ENCODE data around the gene FOSB. TPM values are rescaled to one million over a fixed set of nuclear protein-coding genes. Genes with fewer than 3 reads are reported as not detected.

The FOSB gene
- total RNA-seq, 5 donors from 2014 or later (not counting 1 experiment from before 2014, with no cell fraction given), result 6.7 to 1,173 (median 10.4) TPM

GRCh38 chr19:45473682-45474605 is 6.1 kb downstream of the FOSB start:
- Histone ChIP-seq H3K27me3 (replicated peaks in 1 of 2; ENCODE audit: control insufficient read depth in 2 of 2, extremely low read depth in 1 of 2, insufficient read depth in 2 of 2, low read length in 1 of 2) (peaks cover 11 to 31% of the 10 kb centered on the region in 2 experiments), H3K9me3 (no peaks in the 10 kb centered on the region), H3K36me3 (ENCODE audit: control insufficient read depth in 2 of 2, extremely low read depth in 1 of 2, insufficient read depth in 1 of 2, low read length in 1 of 2) (no peaks in the 10 kb centered on the region), H3K27ac (ENCODE audit: low read length) (no peak overlapping the region), H3K4me3 (ENCODE audit: control insufficient read depth in 1 of 2, extremely low read depth in 1 of 2, low read length in 1 of 2) (no peak overlapping the region), H3K4me1 (ENCODE audit: control insufficient read depth in 1 of 2, extremely low read depth in 1 of 2, insufficient read depth in 2 of 2, low read length in 2 of 2) (peaks cover 11 to 63% of the 10 kb centered on the region in 2 experiments)
- Mint-ChIP-seq H3K4me3 (peak overlapping the region in 1 of 3 donors; percentile 80), H3K27me3 (peaks cover 13 to 16% of the 10 kb centered on the region in 2 donors), H3K27ac (no peak overlapping the region), H3K4me1 (peaks cover 50 to 61% (median 59%) of the 10 kb centered on the region in 3 donors), H3K36me3 (peaks cover 34% of the 10 kb centered on the region), H3K9me3 (no peaks in the 10 kb centered on the region)
- peak in 3 of 35 experiments; percentile 45 to 59 (median 51) for DNase-seq
- ChIA-PET POLR2A (interaction anchor here (0.6 to 1.6 kb wide), 5 partner anchors 29 to 92 kb away, joined by 3 to 7 read pairs (median 3); no protein-coding TSS in a partner anchor), CTCF (interaction anchor here in 1 of 2 donors (0.6 to 0.7 kb wide), 2 partner anchors 14 to 35 kb away, joined by 11 read pairs; no protein-coding TSS in a partner anchor)
- WGBS (ENCODE audit: insufficient coverage), result 67% methylated on average over 1 of the region's 27 CpGs
- no peak for ATAC-seq (replicated peaks in 1 of 4)

GRCh38 chr19:45474606-45475521 is 7.1 kb downstream of the FOSB start:
- POLR2A ChIA-PET, result interaction anchor here (0.6 to 1.0 kb wide), 9 partner anchors 13 to 1635 kb away, joined by 3 to 10 read pairs (median 4); no protein-coding TSS in a partner anchor
- Mint-ChIP-seq H3K4me1 (peaks cover 46 to 66% (median 59%) of the 10 kb centered on the region in 3 donors), H3K4me3 (peak overlapping the region in 1 of 3 donors; percentile 80), H3K27ac (peak overlapping the region in 1 of 2 donors; percentile 51), H3K9me3 (no peaks in the 10 kb centered on the region), H3K36me3 (peaks cover 34% of the 10 kb centered on the region), H3K27me3 (peaks cover 13 to 16% of the 10 kb centered on the region in 2 donors)
- 82% methylated on average over 11 of the region's 28 CpGs for WGBS (ENCODE audit: insufficient coverage)
- Histone ChIP-seq H3K27ac (ENCODE audit: low read length) (no peak overlapping the region), H3K4me3 (ENCODE audit: control insufficient read depth in 1 of 2, extremely low read depth in 1 of 2, low read length in 1 of 2) (no peak overlapping the region), H3K4me1 (ENCODE audit: control insufficient read depth in 1 of 2, extremely low read depth in 1 of 2, insufficient read depth in 2 of 2, low read length in 2 of 2) (peaks cover 9 to 57% of the 10 kb centered on the region in 2 experiments), H3K27me3 (replicated peaks in 1 of 2; ENCODE audit: control insufficient read depth in 2 of 2, extremely low read depth in 1 of 2, insufficient read depth in 2 of 2, low read length in 1 of 2) (peaks cover 11 to 31% of the 10 kb centered on the region in 2 experiments), H3K9me3 (no peaks in the 10 kb centered on the region), H3K36me3 (ENCODE audit: control insufficient read depth in 2 of 2, extremely low read depth in 1 of 2, insufficient read depth in 1 of 2, low read length in 1 of 2) (no peaks in the 10 kb centered on the region)
- CTCF ChIA-PET, result interaction anchor here in 1 of 2 donors (0.6 kb wide), 1 partner anchor 13 kb away, joined by 11 read pairs; no protein-coding TSS in a partner anchor
- ATAC-seq (replicated peaks in 1 of 4) (no peak), DNase-seq (peak in 4 of 35 experiments; percentile 46 to 56 (median 48))

DNA sequence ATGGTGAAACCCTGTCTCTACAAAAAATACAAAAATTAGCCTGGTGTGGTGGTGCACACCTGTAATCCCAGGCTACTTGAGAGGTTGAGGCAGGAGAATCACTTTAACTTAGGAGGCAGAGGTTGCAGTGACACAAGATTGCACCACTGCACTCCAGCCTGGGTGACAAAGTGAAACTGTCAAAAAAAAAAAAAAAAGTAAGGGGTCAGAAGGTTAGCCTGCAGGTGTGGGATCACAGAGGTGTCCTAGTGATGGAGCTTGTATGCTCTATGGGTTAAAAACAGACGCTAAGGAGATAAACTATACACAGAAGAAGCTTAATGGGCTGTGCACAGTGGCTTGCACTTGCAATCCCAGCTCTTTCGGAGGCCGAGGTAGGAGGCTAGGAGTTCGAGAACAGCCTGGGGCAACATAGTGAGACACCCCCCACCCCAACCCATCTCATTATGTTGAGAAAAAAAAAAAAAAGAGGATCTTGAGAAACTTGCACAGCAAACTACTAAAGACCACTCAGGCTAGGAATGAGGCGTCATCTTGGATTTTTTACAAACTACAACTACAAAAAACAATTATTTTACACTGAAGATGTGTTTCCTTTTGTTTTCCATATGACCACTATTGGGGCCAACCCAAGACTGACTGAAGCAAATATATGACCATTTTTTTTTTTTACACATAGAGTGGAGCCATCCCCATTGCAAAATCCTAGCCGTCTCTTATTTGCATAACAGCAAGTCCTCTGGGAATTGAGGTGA is 7.9 kb downstream of the FOSB start:
- no peaks in the 10 kb centered on the region for H3K36me3 ChIP-seq (ENCODE audit: control insufficient read depth in 2 of 2, extremely low read depth in 1 of 2, insufficient read depth in 1 of 2, low read length in 1 of 2)
- peaks cover 11 to 28% of the 10 kb centered on the region in 2 experiments for H3K27me3 ChIP-seq (replicated peaks in 1 of 2; ENCODE audit: control insufficient read depth in 2 of 2, extremely low read depth in 1 of 2, insufficient read depth in 2 of 2, low read length in 1 of 2)
- H3K27me3 Mint-ChIP-seq, result peaks cover 13 to 16% of the 10 kb centered on the region in 2 donors
- WGBS (ENCODE audit: insufficient coverage), result no CpG with 5 or more reads among the region's 6 CpGs
- ChIA-PET POLR2A (interaction anchor here (0.6 to 0.9 kb wide), 9 partner anchors 9 to 1634 kb away, joined by 3 to 10 read pairs (median 4); no protein-coding TSS in a partner anchor), CTCF (interaction anchor here in 1 of 2 donors (0.5 kb wide), 1 partner anchor 20 kb away, joined by 5 read pairs; no protein-coding TSS in a partner anchor)
- no peaks in the 10 kb centered on the region for H3K9me3 ChIP-seq
- H3K27ac Mint-ChIP-seq, result no peak overlapping the region
- no peak for ATAC-seq (replicated peaks in 1 of 4)
- no peak overlapping the region for H3K4me3 ChIP-seq (ENCODE audit: control insufficient read depth in 1 of 2, extremely low read depth in 1 of 2, low read length in 1 of 2)
- no peak overlapping the region for H3K27ac ChIP-seq (ENCODE audit: low read length)
- H3K4me3 Mint-ChIP-seq, result peak overlapping the region in 1 of 3 donors; percentile 80
- peaks cover 31% of the 10 kb centered on the region for H3K36me3 Mint-ChIP-seq
- H3K9me3 Mint-ChIP-seq, result no peaks in the 10 kb centered on the region
- H3K4me1 Mint-ChIP-seq, result peaks cover 38 to 63% (median 50%) of the 10 kb centered on the region in 3 donors
- DNase-seq, result peak in 4 of 35 experiments; percentile 22 to 51 (median 44)
- peaks cover 9 to 48% of the 10 kb centered on the region in 2 experiments for H3K4me1 ChIP-seq (ENCODE audit: control insufficient read depth in 1 of 2, extremely low read depth in 1 of 2, insufficient read depth in 2 of 2, low read length in 2 of 2)

GRCh38 chr19:45476304-45476703 is 8.5 kb downstream of the FOSB start:
- H3K27ac Mint-ChIP-seq, result peak overlapping the region; percentile 53 to 78
- peaks cover 11 to 23% of the 10 kb centered on the region in 2 experiments for H3K27me3 ChIP-seq (replicated peaks in 1 of 2; ENCODE audit: control insufficient read depth in 2 of 2, extremely low read depth in 1 of 2, insufficient read depth in 2 of 2, low read length in 1 of 2)
- POLR2A ChIA-PET, result interaction anchor here (0.5 to 3.0 kb wide), 6 partner anchors 8 to 42 kb away, joined by 3 to 48 read pairs (median 4); partner anchors contain the start of gene FOSB (in 1 of the 2)

GRCh38 chr19:45477186-45477585 is 9.4 kb downstream of the FOSB start:
- Mint-ChIP-seq H3K4me3 (peak overlapping the region in 2 of 3 donors; percentile 34 to 80), H3K9me3 (no peaks in the 10 kb centered on the region), H3K36me3 (peaks cover 19% of the 10 kb centered on the region), H3K27ac (peak overlapping the region; percentile 80 to 82), H3K27me3 (peaks cover 9 to 10% of the 10 kb centered on the region in 2 donors), H3K4me1 (peaks cover 31 to 57% (median 41%) of the 10 kb centered on the region in 3 donors)
- ChIA-PET POLR2A (interaction anchor here (0.5 to 3.0 kb wide), 9 partner anchors 8 to 1872 kb away, joined by 3 to 48 read pairs (median 5); partner anchors contain the start of genes DHX34 (in 1 of the 2) and FOSB (in 1 of the 2)), CTCF (interaction anchor here in 1 of 2 donors (3.2 kb wide), 1 partner anchor 37 kb away, joined by 135 read pairs; no protein-coding TSS in a partner anchor)
- peak in 1 of 35 experiments; percentile 31 for DNase-seq
- Histone ChIP-seq H3K27me3 (replicated peaks in 1 of 2; ENCODE audit: control insufficient read depth in 2 of 2, extremely low read depth in 1 of 2, insufficient read depth in 2 of 2, low read length in 1 of 2) (peaks cover 11 to 14% of the 10 kb centered on the region in 2 experiments), H3K4me1 (ENCODE audit: control insufficient read depth in 1 of 2, extremely low read depth in 1 of 2, insufficient read depth in 2 of 2, low read length in 2 of 2) (peaks cover 9 to 39% of the 10 kb centered on the region in 2 experiments), H3K4me3 (ENCODE audit: control insufficient read depth in 1 of 2, extremely low read depth in 1 of 2, low read length in 1 of 2) (no peak overlapping the region), H3K27ac (ENCODE audit: low read length) (no peak overlapping the region), H3K36me3 (ENCODE audit: control insufficient read depth in 2 of 2, extremely low read depth in 1 of 2, insufficient read depth in 1 of 2, low read length in 1 of 2) (no peaks in the 10 kb centered on the region), H3K9me3 (no peaks in the 10 kb centered on the region)
- no peak for ATAC-seq (replicated peaks in 1 of 4)
- 40% methylated on average over 4 of the region's 5 CpGs for WGBS (ENCODE audit: insufficient coverage)

More at GRCh38 chr19:45476304-45476703, 8.5 kb downstream of the FOSB start:
- H3K4me1 ChIP-seq (ENCODE audit: control insufficient read depth in 1 of 2, extremely low read depth in 1 of 2, insufficient read depth in 2 of 2, low read length in 2 of 2), result peaks cover 9 to 44% of the 10 kb centered on the region in 2 experiments
- peak overlapping the region in 1 of 3 donors; percentile 80 for H3K4me3 Mint-ChIP-seq
- H3K4me3 ChIP-seq (ENCODE audit: control insufficient read depth in 1 of 2, extremely low read depth in 1 of 2, low read length in 1 of 2), result no peak overlapping the region
- DNase-seq, result peak in 3 of 35 experiments; percentile 23 to 40 (median 35)
- no peaks in the 10 kb centered on the region for H3K9me3 ChIP-seq
- H3K27ac ChIP-seq (ENCODE audit: low read length), result no peak overlapping the region
- 73% methylated on average over 3 of the region's 5 CpGs for WGBS (ENCODE audit: insufficient coverage)
- ATAC-seq (replicated peaks in 1 of 4), result no peak
- H3K4me1 Mint-ChIP-seq, result peaks cover 36 to 63% (median 48%) of the 10 kb centered on the region in 3 donors
- H3K27me3 Mint-ChIP-seq, result peaks cover 13 to 16% of the 10 kb centered on the region in 2 donors
- CTCF ChIA-PET, result interaction anchor here in 1 of 2 donors (0.5 to 3.2 kb wide), 2 partner anchors 21 to 36 kb away, joined by 5 to 135 read pairs; no protein-coding TSS in a partner anchor
- H3K36me3 ChIP-seq (ENCODE audit: control insufficient read depth in 2 of 2, extremely low read depth in 1 of 2, insufficient read depth in 1 of 2, low read length in 1 of 2), result no peaks in the 10 kb centered on the region
- H3K9me3 Mint-ChIP-seq, result no peaks in the 10 kb centered on the region
- H3K36me3 Mint-ChIP-seq, result peaks cover 27% of the 10 kb centered on the region

All from T-cell (primary cell).